Measurements from ENCODE around the gene SI. TPM values are rescaled to one million over a fixed set of nuclear protein-coding genes. Genes with fewer than 3 reads are reported as not detected.

The SI gene
- total RNA-seq, 6 donors from 2014 or later, result not detected

DNA sequence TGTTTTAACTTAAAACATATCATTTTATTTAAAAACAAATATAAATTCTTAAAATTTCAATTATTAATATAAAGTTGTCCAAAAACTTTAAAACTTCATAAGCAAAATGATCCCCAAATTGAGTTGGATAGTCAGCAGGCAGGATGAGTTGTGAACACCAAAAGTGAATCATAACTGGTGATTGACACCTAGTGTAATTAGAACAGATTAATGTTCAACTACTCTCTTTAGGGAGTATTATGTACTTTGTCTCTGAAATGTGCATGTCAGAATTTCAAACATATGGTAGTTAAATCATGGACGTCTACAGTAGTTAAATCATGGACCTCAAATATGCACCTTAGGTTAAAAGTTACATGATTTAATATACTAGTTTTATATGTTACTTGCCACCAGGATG, 2.9 kb upstream of the SI start:
- WGBS, 2 donors, result 58 to 61% methylated on average over 1 of the region's 1 CpG
- Histone ChIP-seq H3K9me3 (no peaks in the 10 kb centered on the region), H3K36me3 (no peaks in the 10 kb centered on the region), H3K4me3 (no peak overlapping the region), H3K27ac (no peak overlapping the region), H3K27me3 (no peaks in the 10 kb centered on the region), H3K4me1 (no peaks in the 10 kb centered on the region)
- ATAC-seq (ENCODE audit: low FRiP score in 2 of 2) (no peak), DNase-seq (no peak)
- TF ChIP-seq EP300 (IDR thresholded peaks at IDR 0.05) (no peak), POLR2AphosphoS5 (IDR thresholded peaks at IDR 0.05) (no peak), POLR2A (IDR thresholded peaks at IDR 0.05) (no peak)
- TF ChIP-seq, protein P1, sequence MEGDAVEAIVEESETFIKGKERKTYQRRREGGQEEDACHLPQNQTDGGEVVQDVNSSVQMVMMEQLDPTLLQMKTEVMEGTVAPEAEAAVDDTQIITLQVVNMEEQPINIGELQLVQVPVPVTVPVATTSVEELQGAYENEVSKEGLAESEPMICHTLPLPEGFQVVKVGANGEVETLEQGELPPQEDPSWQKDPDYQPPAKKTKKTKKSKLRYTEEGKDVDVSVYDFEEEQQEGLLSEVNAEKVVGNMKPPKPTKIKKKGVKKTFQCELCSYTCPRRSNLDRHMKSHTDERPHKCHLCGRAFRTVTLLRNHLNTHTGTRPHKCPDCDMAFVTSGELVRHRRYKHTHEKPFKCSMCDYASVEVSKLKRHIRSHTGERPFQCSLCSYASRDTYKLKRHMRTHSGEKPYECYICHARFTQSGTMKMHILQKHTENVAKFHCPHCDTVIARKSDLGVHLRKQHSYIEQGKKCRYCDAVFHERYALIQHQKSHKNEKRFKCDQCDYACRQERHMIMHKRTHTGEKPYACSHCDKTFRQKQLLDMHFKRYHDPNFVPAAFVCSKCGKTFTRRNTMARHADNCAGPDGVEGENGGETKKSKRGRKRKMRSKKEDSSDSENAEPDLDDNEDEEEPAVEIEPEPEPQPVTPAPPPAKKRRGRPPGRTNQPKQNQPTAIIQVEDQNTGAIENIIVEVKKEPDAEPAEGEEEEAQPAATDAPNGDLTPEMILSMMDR (IDR thresholded peaks at IDR 0.05), result no peak

GRCh38 chr3:165075695-165076094, 2.6 kb downstream of the SI start:
- WGBS, 2 donors, result 63 to 65% methylated on average over 1 of the region's 1 CpG
- Histone ChIP-seq H3K4me1 (no peaks in the 10 kb centered on the region), H3K27ac (no peak overlapping the region), H3K36me3 (no peaks in the 10 kb centered on the region), H3K4me3 (no peak overlapping the region), H3K9me3 (no peaks in the 10 kb centered on the region), H3K27me3 (no peaks in the 10 kb centered on the region)
- DNase-seq, result no peak
- no peak for ATAC-seq (ENCODE audit: low FRiP score in 2 of 2)
- TF ChIP-seq EP300 (IDR thresholded peaks at IDR 0.05) (no peak), POLR2A (IDR thresholded peaks at IDR 0.05) (no peak), POLR2AphosphoS5 (IDR thresholded peaks at IDR 0.05) (no peak)
- TF ChIP-seq, protein P1 (IDR thresholded peaks at IDR 0.05), result no peak

DNA sequence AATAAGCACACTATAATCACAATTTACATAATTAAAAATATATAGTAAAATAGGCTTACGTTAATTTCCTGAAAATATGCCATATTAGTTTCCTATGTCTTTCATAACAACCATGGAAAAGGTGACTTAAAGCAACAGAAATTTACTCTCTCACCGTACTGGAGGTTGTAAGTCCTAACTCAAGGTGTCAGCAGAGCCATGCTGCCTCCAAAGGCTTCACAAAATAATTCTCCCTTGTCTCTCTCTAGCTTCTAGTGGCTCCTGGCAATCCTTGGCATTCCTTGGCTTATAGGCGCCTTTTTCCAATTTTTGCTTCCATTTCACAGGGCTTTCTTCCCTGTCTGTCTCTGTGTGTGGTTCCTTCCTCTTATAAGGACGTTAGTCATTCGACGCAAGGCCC, 7.6 kb downstream of the SI start:
- H3K27me3 ChIP-seq, result no peaks in the 10 kb centered on the region
- DNase-seq, result no peak
- no peaks in the 10 kb centered on the region for H3K4me1 ChIP-seq
- no peak for TF ChIP-seq POLR2AphosphoS5 (IDR thresholded peaks at IDR 0.05)
- TF ChIP-seq, protein P1 (IDR thresholded peaks at IDR 0.05), result no peak
- TF ChIP-seq EP300 (IDR thresholded peaks at IDR 0.05), result no peak
- TF ChIP-seq POLR2A (IDR thresholded peaks at IDR 0.05), result no peak
- no peaks in the 10 kb centered on the region for H3K36me3 ChIP-seq
- no peaks in the 10 kb centered on the region for H3K9me3 ChIP-seq
- no peak for ATAC-seq (ENCODE audit: low FRiP score in 2 of 2)
- H3K27ac ChIP-seq, result no peak overlapping the region
- no peak overlapping the region for H3K4me3 ChIP-seq
- WGBS, 2 donors, result 69 to 73% methylated on average over 6 of the region's 6 CpGs

DNA sequence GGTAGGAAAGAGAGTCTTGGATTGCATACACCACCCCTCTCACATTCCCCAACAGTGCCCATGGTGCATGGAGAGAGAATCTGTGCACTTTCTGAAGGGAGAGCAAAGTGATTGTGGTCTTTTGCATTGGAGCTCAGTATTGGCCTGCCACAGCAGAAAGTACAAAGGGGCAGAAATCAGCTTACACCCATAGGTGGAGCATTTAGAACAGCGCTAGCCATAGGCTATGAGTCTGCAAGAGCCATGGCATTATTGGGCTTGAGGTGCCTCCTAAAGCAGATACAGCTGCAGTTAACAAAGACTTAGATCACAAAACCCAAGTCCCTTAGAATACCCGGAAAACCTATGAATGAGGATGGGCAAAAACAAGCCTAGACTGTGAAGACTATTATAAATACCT, 21.8 kb downstream of the SI start:
- DNase-seq (no peak), ATAC-seq (ENCODE audit: low FRiP score in 2 of 2) (no peak)
- Histone ChIP-seq H3K4me1 (no peaks in the 10 kb centered on the region), H3K9me3 (no peaks in the 10 kb centered on the region), H3K27ac (no peak overlapping the region), H3K36me3 (no peaks in the 10 kb centered on the region), H3K4me3 (no peak overlapping the region), H3K27me3 (no peaks in the 10 kb centered on the region)
- WGBS, 2 donors, result 76 to 91% methylated on average over 2 of the region's 2 CpGs
- TF ChIP-seq, protein P1 (IDR thresholded peaks at IDR 0.05), result no peak

DNA sequence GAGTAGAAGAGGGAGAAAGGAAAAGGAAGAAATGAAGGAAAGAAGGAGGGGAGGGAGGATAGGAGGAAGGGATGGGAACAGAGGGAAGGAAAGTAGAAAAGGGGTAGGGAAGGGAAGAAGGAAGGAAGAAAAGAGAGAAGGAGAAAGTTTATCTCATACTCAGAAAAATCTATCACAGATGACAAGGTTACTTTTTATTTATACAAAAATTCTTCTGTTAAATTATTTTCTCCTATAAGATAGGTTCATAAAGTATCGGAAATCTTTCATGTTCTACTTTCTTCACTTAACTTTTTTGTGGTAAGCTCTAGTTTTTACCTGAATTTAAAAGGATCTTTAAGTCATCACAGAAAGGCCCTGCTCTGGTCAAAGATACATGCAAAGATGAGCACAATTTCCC, 38.1 kb downstream of the SI start:
- Histone ChIP-seq H3K27me3 (no peaks in the 10 kb centered on the region), H3K9me3 (no peaks in the 10 kb centered on the region), H3K4me1 (no peaks in the 10 kb centered on the region), H3K36me3 (no peaks in the 10 kb centered on the region), H3K4me3 (no peak overlapping the region), H3K27ac (no peak overlapping the region)
- WGBS, 2 donors, result 84 to 85% methylated on average over 1 of the region's 1 CpG
- DNase-seq (no peak), ATAC-seq (ENCODE audit: low FRiP score in 2 of 2) (no peak)
- TF ChIP-seq POLR2A (IDR thresholded peaks at IDR 0.05) (no peak), POLR2AphosphoS5 (IDR thresholded peaks at IDR 0.05) (no peak), EP300 (IDR thresholded peaks at IDR 0.05) (no peak)
- TF ChIP-seq, protein P1 (IDR thresholded peaks at IDR 0.05), result no peak

Measured in upper lobe of left lung (tissue), 6 donors.